AG04450 (cell line): ENCODE data around the gene SOBP. TPM values are rescaled to one million over a fixed set of nuclear protein-coding genes. Genes with fewer than 3 reads are reported as not detected.

Source experiments
- CTCF ChIA-PET: fragments of 300-600, 350-600 bp; formaldehyde crosslinking; extraction: SDS; loops from one replicate; lab custom pipeline; 2022; ENCODE audit warnings: antibody characterized with exemption, inconsistent platforms; lab: Charles Lee
- POLR2A ChIA-PET: fragments of 350-600 bp; formaldehyde crosslinking; extraction: SDS; loops from one replicate; lab custom pipeline; 2021; ENCODE audit warnings: antibody characterized with exemption, inconsistent platforms; lab: Yijun Ruan, JAX
- DNase-seq: peaks from one replicate; pipeline ENCODE4 v3.0.0-alpha.2; 2011; ENCODE audit warnings: low read depth, low spot score
- H3K27ac ChIP-seq: one replicate; pipeline ENCODE4 v1.5.1; 2012; ENCODE audit warnings: low read depth, low read length, control low read depth
- H3K27me3 ChIP-seq: one replicate; pipeline ENCODE4 v1.6.0; 2012; ENCODE audit warnings: low read length; ENCODE audit not compliant: control insufficient read depth, insufficient read depth
- H3K4me3 ChIP-seq: 2 replicates; pipeline ENCODE4 v1.5.1; 2011; ENCODE audit warnings: mild to moderate bottlenecking, low read depth, low read length, control low read depth
- H3K9me3 ChIP-seq: 2 replicates; pipeline ENCODE4 v1.5.1; 2012; ENCODE audit warnings: low read length; ENCODE audit not compliant: control insufficient read depth, insufficient read depth
- CTCF ChIP-seq: IDR thresholded peaks from 2 replicates; pipeline ENCODE4 v1.5.1; 2011; ENCODE audit warnings: low read depth, low read length, control low read depth, inconsistent platforms
- polyA plus RNA-seq: library from polyadenylated mRNA; depleted of rRNA; stranded (reverse); fragments of >200 nt; gene quantifications from 2 replicates; pipeline ENCODE4 v1.2.3, GENCODE V29; 2011

The SOBP gene
- polyA plus RNA-seq, 1 experiment: 0.76 TPM

GRCh38 chr6:107646176-107646575, 156.3 kb downstream of the SOBP start:
- H3K4me3 ChIP-seq: no peak overlapping the region
- no peaks in the 10 kb centered on the region for H3K27me3 ChIP-seq
- H3K27ac ChIP-seq: no peak overlapping the region
- no peaks in the 10 kb centered on the region for H3K9me3 ChIP-seq
- ChIA-PET CTCF (interaction anchor here (0.9 kb wide), 1 partner anchor 11 kb away, joined by 3 read pairs; no protein-coding TSS in a partner anchor), POLR2A (interaction anchor here (0.6 kb wide), 1 partner anchor 42 kb away, joined by 4 read pairs; no protein-coding TSS in a partner anchor)
- DNase-seq: no peak
- no peak for TF ChIP-seq CTCF

- no peak for TF ChIP-seq CTCF
- H3K27me3 ChIP-seq: no peaks in the 10 kb centered on the region
- no peak overlapping the region for H3K4me3 ChIP-seq
- no peak for DNase-seq
- no peaks in the 10 kb centered on the region; the same call in 1 of the 2 replicates for H3K9me3 ChIP-seq
- no peak overlapping the region for H3K27ac ChIP-seq
- POLR2A ChIA-PET: interaction anchor here (1.3 kb wide), 1 partner anchor 11 kb away, joined by 3 read pairs; no protein-coding TSS in a partner anchor
- CTCF ChIA-PET: interaction anchor here (0.9 kb wide), 1 partner anchor 10 kb away, joined by 3 read pairs; no protein-coding TSS in a partner anchor
These were observed 157.0 kb downstream of the SOBP start for GRCh38 chr6:107646776-107647438.

- no peaks in the 10 kb centered on the region for H3K27me3 ChIP-seq
- DNase-seq: no peak
- POLR2A ChIA-PET: interaction anchor here (1.3 kb wide), 1 partner anchor 10 kb away, joined by 3 read pairs; no protein-coding TSS in a partner anchor
- no peaks in the 10 kb centered on the region; the same call in 1 of the 2 replicates for H3K9me3 ChIP-seq
- no peak for TF ChIP-seq CTCF
- CTCF ChIA-PET: interaction anchor here (0.8 to 1.0 kb wide), 2 partner anchors 9 kb away, joined by 3 read pairs; no protein-coding TSS in a partner anchor
- no peak overlapping the region for H3K4me3 ChIP-seq
- no peak overlapping the region for H3K27ac ChIP-seq
These were observed 157.6 kb downstream of the SOBP start for GRCh38 chr6:107647439-107647948.

GRCh38 chr6:107648983-107649382, 159.1 kb downstream of the SOBP start:
- CTCF ChIA-PET: no interaction called here
- no peak overlapping the region for H3K27ac ChIP-seq
- TF ChIP-seq CTCF: no peak
- H3K27me3 ChIP-seq: no peaks in the 10 kb centered on the region
- no peaks in the 10 kb centered on the region; the same call in 1 of the 2 replicates for H3K9me3 ChIP-seq
- POLR2A ChIA-PET: interaction anchor here (1.1 kb wide), 1 partner anchor 190 kb away, joined by 10 read pairs; the partner anchor contains the start of gene PDSS2
- no peak overlapping the region for H3K4me3 ChIP-seq
- no peak for DNase-seq
